ENCODE results near the gene ANKRD44.

DNA sequence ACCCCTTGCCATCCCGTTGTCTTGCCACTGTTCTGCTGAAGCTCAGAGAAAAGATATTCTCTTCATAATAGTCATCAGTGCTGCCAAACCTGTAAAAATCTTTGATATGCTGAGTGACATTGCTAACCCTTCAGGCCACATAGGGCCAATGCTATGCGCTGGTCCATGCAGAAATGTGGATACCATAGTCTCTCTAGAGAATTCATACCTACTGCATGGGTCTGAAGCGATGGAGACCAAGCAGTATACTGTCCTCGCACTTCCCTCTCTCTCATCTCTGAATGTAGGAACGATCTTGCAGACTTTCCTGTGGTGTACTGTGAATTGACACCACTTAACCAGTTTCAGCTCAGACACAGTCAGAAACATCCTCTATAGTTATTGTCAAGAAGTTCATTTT is 17.9 kb upstream of the ANKRD44 start:
- TF ChIP-seq EP300 (IDR thresholded peaks at IDR 0.05; ENCODE audit: borderline replicate concordance in 1 of 2, low read depth in 2 of 2, low read length in 2 of 2), result no peak
- TF ChIP-seq, protein P1, sequence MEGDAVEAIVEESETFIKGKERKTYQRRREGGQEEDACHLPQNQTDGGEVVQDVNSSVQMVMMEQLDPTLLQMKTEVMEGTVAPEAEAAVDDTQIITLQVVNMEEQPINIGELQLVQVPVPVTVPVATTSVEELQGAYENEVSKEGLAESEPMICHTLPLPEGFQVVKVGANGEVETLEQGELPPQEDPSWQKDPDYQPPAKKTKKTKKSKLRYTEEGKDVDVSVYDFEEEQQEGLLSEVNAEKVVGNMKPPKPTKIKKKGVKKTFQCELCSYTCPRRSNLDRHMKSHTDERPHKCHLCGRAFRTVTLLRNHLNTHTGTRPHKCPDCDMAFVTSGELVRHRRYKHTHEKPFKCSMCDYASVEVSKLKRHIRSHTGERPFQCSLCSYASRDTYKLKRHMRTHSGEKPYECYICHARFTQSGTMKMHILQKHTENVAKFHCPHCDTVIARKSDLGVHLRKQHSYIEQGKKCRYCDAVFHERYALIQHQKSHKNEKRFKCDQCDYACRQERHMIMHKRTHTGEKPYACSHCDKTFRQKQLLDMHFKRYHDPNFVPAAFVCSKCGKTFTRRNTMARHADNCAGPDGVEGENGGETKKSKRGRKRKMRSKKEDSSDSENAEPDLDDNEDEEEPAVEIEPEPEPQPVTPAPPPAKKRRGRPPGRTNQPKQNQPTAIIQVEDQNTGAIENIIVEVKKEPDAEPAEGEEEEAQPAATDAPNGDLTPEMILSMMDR (IDR thresholded peaks at IDR 0.05; ENCODE audit: control extremely low read depth in 1 of 3, insufficient read depth in 1 of 3, low read depth in 1 of 3, low read length in 3 of 3), result no peak

Data from H1 (cell line).